Pons (tissue), 1 donor: ENCODE data around the gene LMO7.
"Not testable (repeated sequence)": the region's sequence is repeated elsewhere in the genome, so short reads cannot be mapped to it uniquely, and the experiment has no call there.

ENCODE experiments used
- DNase-seq: peaks from one replicate; pipeline ENCODE4 v3.0.0-alpha.2; 2016; ENCODE audit warnings: low spot score

The LMO7 gene

GRCh38 chr13:75771818-75772217 lies 135.7 kb downstream of the LMO7 start:
- no peak for DNase-seq

- DNase-seq: no peak
These were observed 138.0 kb downstream of the LMO7 start for GRCh38 chr13:75774176-75774575.

- DNase-seq: no peak
These were observed 140.4 kb downstream of the LMO7 start for GRCh38 chr13:75776550-75776949.

- DNase-seq: no peak
These were observed 143.3 kb downstream of the LMO7 start for GRCh38 chr13:75779393-75779792.

GRCh38 chr13:75780103-75780502 lies 144.0 kb downstream of the LMO7 start:
- DNase-seq: not testable (repeated sequence)

- DNase-seq: no peak
These were observed 146.9 kb downstream of the LMO7 start for GRCh38 chr13:75782985-75783384.

GRCh38 chr13:75784003-75784402 lies 147.9 kb downstream of the LMO7 start:
- no peak for DNase-seq

- no peak for DNase-seq
These were observed 149.0 kb downstream of the LMO7 start for GRCh38 chr13:75785130-75785529.

GRCh38 chr13:75787249-75787928 lies 151.3 kb downstream of the LMO7 start:
- no peak for DNase-seq

- no peak for DNase-seq
These were observed 152.4 kb downstream of the LMO7 start for GRCh38 chr13:75788481-75788981.

GRCh38 chr13:75789451-75790197 lies 153.5 kb downstream of the LMO7 start:
- DNase-seq: no peak

- no peak for DNase-seq
These were observed 154.3 kb downstream of the LMO7 start for GRCh38 chr13:75790198-75790970.

- DNase-seq: no peak
These were observed 156.5 kb downstream of the LMO7 start for GRCh38 chr13:75792526-75793187.

- not testable (repeated sequence) for DNase-seq
These were observed 157.0 kb downstream of the LMO7 start for GRCh38 chr13:75793188-75793567.

GRCh38 chr13:75794663-75795062 lies 158.5 kb downstream of the LMO7 start:
- DNase-seq: no peak

- DNase-seq: no peak
These were observed 159.1 kb downstream of the LMO7 start for GRCh38 chr13:75795274-75795673.

GRCh38 chr13:75796825-75797224 lies 160.7 kb downstream of the LMO7 start:
- DNase-seq: no peak

GRCh38 chr13:75797239-75797638 lies 161.1 kb downstream of the LMO7 start:
- DNase-seq: no peak

- DNase-seq: no peak
These were observed 161.6 kb downstream of the LMO7 start for GRCh38 chr13:75797719-75798118.

- DNase-seq: no peak
These were observed 162.5 kb downstream of the LMO7 start for GRCh38 chr13:75798353-75799255.

- no peak for DNase-seq
These were observed 164.4 kb downstream of the LMO7 start for GRCh38 chr13:75800545-75800944.
